SW 1271 (cell line): ENCODE measurements around the gene GSX2.

Source experiments
- DNase-seq, 2 experiments: peaks; one replicate each; lab custom pipeline; 2025; lab: John Stamatoyannopoulos, UW

GSX2 gene

DNA sequence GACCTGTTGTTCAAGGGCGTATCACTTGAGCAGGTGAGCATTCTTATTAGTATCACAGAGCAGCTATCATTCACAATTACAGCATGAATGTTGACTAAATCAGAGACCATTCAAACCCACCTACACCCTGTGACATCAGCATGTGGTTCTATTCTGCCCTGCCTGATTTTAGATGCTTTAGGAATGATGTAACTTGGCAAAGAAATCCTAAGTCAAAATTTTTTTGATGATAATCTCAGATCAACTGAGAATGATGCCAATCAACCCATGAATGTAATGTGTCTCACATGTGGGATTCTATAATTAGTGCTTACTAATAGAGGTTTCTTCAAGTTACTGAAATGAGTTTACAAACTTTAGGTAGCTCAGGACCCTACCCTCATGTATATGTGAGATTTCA is 22.2 kb upstream of the GSX2 start:
- DNase-seq, result peak in 1 of 2 experiments; percentile 14

DNA sequence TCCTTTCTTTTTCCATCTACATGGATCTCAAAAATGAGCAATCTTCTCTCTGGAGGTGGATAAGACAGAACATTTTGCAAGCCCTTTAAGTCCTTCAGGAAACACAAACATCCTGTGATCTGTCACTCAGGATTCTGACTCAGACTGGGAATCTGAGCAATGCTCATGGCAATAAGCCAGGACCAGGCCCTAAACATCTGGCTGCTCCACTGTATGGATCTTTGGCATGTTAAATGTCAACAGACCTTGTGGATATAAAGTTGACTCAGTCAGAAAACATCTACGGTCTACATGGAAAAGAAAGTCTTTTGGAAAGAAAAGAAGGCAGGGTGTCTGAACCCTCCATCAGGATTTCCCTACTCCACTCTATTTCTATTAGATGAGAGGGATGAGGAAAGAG is 17.8 kb upstream of the GSX2 start:
- peak; percentile 76 to 92 for DNase-seq

DNA sequence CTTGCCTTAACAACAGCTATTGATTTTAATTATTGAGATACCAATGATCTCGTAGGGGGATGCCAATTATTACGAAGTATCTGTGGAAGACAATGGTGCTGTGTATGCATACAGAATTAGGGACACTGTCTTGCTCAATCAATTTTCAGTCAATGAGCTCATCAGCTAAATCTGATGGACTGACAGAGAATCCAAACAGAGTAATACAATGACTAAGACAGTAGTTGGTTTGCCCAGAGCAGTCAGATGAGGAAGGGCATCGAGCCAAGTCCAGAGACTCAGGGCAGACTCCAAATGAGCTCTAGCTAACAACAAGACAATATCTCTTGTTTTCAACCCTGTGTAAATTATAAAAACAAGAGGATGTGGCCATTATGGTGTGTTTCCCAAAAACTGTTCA is 14.7 kb upstream of the GSX2 start:
- DNase-seq, result peak in 1 of 2 experiments; percentile 29

DNA sequence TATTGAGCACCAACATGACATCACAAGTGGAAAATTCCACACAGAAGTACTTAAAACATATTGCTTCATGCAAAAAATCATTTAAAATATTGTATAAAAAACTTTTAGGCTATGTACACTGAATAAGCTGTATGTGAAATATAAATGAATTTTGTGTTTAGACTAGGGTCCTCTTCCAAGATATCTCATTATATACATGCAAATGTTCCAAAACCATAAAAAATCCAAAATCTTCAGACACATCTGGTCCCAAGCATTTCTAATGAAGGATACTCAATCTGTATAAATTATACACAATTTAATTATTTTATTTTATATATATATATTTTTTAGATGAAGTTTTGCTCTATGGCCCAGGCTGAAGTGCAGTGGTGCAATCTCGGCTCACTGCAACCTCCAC is 10.1 kb upstream of the GSX2 start:
- DNase-seq, result no peak

DNA sequence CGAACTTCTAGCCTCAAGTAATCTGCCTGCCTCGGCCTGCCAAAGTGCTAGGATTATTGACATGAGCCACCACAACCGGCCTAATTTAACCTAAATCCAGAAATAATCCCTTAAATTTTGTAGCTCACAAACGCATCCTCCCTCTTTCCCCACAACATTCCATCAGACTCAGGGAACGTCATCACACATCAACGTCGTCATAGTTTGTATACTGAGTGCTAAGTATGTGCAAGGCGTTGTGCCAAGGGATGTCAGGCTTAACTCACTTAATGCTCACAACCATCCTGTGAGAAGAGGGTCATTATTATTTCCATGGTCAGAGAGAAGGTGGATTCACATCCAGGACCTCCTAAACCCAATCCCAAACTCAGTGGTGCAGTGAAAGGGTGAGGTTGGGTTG is 9.6 kb upstream of the GSX2 start:
- DNase-seq, result no peak

DNA sequence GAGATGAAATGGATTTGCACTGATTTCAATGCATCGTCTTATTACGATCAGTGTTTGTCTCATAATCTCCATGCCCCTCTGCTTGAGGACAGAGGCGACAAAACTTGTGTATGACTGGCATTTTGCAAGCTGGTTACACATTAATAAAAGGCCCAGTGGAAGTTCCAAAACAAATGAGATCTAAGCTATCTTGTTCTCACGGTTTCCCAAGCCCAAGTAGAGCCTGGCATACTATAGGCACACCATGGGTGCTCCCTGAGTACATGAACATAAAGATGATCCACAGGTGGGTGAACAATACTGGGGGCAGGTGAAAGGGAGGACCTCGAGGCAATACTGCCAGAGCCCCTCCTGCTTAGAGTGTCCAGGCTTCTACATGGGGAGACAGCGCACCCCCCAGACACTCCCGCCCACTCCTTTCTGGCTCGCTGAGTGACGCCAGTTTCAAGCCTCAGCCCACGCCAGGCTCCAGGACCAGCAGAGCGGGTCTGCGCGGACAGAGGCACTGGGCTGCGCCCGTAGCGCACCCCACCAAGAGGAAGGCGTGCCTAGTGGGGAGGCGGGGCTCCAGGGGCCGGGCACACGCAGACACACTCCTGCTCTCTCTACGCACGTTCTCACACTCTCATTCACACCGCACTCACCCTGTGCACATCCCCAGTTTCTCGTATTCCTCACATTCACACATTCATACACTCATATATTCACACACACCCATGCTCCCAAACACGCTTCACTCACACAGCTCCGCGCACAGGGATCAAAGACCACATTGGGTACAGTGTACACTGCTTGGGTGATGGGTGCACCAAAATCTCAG is 8.9 kb upstream of the GSX2 start:
- no peak for DNase-seq

DNA sequence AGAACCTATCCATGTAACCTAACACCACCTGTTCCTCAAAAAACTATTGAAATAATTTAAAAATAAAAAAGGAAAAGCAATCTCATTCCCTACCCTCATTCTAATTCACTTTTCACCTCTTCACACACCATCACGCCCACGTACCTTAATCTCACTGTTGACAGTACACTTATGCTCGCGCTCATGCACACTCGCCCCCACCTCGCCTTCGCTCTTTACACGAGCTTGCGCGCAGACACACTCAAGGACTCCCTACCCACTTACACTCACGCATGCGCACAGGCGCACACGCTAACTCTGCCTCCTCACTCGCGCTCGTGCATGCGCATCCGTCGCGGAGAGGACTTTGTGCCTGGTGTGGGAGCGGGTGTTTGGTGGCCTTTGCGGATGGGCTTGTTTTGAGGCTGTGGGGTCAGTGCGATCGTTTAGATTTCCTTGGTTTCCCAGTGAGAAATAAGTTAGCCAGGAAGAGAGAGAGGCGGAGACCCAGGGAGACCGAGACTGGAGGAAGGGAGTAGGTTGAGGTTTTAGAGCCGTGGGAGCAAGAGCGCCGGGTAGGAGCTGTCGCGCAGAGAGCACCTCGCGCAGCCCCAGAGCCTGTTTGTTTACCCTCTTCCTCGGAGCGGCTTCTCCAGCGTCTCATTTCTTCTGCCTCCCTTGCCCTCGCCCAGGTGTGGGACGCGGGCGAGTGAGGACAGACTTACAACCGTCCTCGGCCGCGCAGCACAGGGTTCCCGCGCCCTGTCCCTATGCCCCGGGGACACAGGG is 8.1 kb upstream of the GSX2 start:
- peak in 1 of 2 experiments; percentile 60 for DNase-seq

DNA sequence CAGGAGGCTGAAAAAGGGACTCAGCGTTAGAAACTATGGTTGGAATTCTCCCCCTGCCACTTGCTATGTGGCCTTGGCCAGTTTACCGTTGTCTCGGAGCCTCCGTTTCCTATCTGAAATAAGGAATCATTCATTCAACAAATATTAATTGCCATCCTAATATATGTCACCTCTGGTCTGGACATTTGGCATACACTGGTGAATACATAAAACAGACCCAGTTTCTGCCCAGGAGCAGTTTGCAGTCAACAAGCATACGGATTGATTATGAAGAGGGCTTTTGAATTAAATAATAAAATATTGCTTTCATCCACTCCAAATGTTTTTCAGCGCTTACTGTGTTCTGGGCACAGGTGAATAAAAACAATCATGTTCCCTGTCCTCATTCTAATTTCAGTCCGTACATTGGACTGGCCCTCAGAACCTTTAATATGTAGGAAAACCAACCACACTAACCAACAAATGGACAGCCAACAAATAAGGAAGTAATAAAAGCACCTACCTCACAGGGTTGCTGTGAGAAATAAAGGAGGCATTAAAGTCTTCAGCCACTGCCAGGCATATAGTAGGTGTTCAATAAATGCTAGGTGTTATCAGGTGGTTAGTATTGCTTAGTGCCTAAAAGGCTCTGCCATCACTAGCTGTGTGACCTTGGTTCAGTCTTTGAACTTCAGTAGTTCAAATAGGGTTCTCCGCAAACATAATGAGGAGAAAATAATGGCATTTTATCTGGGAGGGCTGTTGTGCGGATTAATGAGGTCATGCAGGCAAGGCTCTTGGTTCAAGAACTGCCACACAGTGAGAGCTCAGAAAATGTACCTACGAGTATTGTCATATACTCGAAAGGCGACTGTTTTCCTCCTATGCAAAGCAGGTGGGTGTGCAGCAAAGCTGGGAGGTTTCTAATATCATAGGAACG is 7.3 kb upstream of the GSX2 start:
- no peak for DNase-seq

DNA sequence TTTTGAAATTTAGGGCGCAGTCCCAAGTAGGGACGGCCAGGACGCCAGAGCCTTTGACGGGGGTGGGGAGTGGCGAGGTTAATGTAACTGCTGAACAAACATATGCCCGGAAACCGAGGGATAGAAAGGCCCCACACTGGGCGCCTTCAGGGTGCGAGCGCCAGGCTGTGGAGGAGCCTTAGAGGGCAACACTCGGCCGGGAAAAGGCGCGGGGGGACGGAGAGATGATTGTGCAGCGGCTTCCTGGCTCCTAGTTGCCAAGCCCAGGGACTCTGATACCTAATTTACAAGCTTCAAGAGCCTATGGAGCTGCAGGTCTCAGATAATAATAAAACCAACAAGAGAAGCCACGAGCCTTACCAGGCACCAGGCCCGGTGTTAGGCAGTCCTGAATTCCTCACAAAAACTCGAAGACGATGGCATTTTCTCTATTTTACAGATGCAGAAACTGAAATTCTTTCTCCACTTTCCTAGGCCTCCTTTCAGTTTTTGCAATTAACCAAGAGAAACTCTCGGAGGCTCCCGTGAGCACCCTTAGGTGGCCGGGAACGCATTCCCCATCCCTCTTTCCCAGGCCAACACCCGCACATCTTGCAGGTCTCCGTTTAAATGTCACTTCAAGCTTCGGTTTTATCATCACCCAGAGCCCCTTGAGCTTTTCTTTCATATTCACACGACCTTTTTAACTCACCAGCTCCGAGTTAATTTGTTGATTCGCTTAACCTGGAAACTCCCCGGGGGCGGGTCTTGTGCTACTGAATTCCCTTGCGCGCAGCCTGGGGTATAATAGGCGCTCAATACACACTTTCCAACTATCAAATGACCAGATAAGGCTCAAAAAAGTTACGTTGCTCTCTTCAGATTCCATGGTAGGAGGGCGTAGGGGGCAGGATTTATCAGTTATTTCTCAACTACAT is 6.4 kb upstream of the GSX2 start:
- DNase-seq, result no peak

DNA sequence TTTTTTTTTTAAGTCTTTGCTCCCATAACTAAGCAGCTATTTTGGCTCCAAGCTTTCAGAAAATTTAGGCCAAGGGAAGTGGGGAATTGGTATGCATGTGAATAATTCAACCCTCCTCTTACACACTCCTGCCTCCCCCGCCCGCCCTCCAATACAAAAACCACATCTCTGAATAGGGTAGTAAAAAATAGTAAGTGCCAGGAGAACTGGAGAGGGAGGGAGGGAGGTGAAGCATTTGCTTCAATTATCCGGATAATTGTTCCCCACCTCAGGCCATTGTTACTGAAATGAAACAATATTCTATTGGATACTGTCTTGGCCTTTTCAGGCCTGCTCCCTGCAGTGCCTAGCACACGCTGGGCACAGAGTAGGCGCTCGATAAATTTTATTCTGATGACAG is 5.5 kb upstream of the GSX2 start:
- no peak for DNase-seq

DNA sequence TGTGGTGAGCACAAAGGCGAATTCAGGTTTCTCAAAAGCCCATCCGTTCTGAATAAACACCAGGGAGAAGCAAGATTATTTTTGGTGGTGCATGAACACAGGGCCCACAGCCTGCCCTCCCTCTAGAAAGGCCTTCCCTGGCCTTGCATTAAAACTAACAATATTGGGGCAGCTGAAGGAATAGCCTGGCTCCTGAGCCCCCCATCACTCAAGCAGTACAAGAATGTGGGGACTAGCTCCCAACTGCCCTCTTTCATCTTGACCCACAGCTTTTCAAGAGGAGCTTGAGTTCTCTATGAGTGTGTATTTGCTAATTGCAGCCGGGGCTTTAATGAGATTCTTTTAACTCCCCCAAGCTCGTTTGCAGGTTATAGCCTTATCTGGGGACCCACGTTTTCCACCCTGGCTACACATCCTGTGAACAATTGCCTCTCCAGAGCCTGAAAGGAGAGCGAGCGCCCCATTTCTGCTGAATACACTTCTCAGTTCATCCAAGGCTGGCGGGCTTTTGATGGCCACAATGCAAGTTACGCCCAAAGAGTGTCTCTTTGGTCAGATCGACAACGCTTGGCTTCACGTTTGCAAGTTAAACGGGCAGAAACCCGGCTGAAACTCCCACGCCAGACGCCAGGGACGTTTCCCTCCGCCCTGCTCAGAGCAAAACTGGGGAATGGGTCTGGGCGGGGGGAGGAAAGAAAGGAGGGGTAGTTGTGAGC is 4.7 kb upstream of the GSX2 start:
- DNase-seq, result no peak

DNA sequence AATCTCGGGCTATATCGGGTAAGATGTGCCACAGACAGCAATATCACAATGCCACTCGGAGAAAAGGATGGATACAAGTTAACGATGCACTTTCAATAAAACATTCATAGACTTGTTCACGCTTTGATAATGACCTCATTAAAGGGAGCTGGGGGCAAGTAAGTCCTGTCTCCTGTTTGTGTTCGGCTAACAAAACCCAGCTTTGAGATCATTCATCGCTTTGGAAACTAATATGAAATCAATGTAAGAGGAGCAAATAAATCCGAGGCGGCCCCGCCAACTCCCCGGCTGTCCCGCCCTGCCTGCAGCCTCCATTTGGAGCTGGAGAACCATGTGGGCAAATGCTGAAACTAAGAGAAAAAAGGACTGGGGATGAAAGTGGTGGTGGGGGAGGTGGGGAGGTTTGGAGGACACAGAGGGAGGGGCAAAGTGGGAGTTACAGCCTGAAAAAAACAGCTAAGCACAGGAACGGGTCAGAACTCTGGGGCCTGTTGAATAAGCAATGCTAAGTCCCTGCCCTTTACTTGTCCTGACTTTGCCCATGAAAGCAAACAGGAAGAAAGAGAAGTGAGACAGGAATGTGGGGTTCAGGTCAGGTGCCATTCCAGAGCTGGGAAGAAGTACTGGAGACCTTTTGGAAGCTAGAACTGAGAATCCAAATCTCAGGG is 3.5 kb upstream of the GSX2 start:
- DNase-seq, result no peak

DNA sequence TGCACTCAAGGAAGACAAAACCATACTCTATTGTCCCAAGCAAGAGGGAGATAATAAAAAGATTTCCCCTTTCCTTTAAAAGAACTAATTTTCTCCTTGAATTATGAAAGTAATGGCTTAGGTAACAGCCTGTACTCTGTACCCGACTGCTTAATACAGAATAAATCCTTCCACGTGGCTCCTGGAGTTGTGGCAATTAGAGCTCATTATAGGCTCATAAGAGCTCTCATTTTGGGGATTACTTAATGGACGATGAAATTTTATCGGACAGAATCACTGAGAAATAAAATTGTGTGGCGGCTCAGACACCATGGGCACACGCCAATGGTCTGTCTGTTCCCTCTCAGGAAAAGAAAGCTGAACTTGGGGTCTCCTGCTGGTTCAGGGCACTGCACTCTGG is 2.8 kb upstream of the GSX2 start:
- DNase-seq, result no peak

DNA sequence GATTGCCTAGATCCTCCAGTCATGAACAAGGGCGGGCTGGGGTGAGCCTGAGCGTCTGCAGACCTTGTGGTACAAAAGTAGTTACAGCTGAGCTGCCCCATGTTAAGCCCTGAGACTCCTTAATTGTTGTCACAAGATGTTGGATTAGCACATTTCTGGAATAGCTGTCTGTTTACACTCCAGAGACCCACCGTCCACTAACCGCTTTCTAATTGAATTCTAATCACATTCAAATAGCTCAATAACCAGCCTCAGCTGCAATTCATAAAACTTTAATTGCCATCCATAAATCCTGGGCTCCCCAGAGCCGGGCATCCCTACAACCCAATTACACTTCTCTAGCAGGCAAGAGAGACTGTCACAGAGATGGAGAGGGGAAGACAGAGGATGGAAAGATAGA is 1.6 kb upstream of the GSX2 start:
- no peak for DNase-seq

DNA sequence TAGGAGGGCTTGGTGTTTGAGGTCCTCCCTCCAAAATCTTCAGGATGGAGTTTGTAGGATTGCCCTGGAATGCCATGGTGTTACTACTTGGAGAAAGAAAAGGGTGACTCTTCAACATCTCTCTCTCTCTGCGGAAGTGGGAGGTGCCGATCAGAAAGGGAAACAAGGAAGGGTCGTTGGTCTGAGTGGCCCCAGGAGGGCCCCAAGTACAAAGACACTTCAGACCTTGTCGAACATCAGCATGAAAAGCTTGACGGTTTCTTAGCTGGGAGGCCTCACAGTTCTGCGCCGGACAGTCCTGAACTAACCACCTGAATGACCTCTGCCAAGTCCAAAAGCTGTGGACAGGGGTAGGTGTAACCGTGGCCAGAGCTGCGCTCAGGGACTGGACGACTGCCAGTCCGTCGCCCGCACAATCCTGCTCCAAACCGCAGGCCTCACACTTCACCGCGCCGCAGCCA is 646 bp upstream of the GSX2 start:
- DNase-seq, result no peak

DNA sequence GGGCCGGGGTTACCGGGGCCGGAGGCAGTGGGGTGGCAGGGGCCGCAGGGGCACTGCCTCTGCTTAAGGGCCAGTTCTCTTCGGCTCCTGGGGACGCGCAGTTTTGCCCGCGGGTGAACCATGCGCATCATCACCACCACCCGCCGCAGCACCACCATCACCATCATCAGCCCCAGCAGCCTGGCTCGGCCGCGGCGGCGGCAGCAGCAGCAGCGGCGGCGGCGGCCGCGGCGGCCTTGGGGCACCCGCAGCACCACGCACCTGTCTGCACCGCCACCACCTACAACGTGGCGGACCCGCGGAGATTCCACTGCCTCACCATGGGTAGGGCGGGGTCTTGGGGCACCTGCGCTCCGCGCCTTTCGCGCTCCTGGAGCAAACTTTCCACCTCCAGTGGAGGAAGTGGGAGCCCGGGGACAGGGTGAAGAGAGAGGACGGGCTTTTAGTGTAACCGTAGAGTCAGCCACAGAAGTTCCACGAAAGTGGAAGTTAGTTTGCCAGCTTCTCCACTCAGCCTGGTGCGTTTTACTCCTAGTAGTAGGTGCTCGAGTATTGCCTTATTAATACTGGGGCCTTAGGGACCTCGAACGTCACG is 729 bp downstream of the GSX2 start:
- DNase-seq, result no peak

DNA sequence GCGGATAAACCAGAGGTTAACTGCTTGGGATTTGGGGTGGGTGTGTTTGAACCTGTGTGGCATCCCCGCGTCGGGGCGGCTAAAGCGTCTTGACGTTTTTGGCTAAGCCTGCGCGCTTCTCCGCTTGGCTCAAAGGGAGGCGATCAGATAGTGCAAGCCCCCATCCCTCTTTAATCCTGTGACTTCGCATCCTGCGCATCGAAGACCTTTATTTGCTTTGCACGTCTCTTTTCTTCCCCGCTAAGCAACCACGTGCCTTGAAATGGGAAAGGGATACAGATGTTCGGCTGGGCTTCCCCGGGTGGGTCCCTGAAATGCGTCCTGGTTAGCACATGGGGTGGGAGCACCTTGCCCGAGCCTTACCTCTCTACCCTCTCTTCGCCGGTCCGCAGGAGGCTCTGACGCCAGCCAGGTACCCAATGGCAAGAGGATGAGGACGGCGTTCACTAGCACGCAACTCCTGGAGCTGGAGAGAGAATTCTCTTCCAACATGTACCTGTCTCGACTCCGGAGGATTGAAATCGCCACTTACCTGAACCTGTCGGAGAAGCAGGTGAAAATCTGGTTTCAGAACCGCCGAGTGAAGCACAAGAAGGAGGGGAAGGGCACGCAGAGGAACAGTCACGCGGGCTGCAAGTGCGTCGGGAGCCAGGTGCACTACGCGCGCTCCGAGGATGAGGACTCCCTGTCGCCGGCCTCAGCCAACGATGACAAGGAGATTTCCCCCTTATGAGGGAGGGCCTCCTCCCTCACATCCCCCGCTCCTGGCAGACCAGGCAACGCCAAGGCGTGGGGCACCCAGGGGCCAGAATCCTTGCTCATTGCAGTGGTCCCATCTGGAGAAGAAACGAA is 1.5 kb downstream of the GSX2 start:
- no peak for DNase-seq

DNA sequence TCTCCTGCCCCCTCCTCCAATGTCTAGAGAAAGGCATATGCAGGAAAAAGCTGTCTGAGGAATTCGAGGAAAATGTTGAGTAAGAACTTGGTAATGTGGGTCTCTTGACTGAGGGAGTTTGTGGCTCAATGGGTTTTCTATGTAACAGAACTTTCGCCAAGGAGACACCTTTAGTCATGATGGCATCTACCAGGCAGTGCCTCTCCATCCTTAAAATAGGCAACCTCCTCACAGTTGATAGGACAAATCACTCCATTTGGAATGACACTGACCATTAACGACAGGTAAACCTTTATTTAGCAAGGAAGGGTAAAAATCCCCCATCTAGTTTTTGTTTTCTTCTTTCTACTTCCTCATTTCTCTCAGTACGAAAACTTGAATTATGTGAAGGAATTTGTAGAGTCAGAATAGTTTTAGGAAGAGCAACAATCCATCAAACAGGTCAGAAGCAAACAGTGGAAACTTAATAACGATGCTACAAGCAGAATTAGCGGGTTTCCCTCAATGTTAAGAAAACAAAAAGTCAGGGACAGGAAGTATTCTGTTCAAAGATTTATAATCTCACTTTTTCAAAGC is 2.7 kb downstream of the GSX2 start:
- no peak for DNase-seq
